ENCODE data around the gene PARD6A. TPM values are rescaled to one million over a fixed set of nuclear protein-coding genes. Genes with fewer than 3 reads are reported as not detected.

PARD6A gene
- total RNA-seq, 1 experiment from 2014 or later, result 7.1 TPM

DNA sequence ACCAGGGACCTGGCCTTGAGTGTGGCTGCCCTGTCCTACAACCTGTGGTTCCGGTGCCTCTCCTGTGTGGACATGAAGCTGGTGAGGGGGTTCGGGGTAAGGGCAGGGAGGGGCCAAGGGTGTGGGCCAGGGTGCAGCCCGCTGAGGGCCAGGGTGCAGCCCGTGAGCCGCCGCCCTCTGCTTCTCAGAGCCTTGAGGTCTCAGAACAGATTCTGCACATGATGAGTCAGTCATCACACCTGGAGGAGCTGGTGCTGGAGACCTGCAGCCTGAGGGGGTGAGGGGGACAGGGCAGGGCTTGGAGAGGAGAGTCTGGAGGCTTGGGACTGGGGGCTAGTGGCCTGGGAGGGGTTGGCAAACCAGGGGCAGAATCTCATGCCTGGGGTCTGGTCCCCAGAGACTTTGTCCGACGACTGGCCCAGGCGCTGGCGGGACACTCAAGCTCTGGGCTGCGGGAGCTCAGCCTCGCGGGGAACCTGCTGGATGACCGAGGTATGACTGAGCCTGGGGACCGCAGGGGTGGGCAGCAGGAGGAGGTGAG is 13.6 kb upstream of the PARD6A start:
- no peaks in the 10 kb centered on the region for H3K9me3 ChIP-seq
- no peak overlapping the region for H3K27ac Mint-ChIP-seq (ENCODE audit: unreplicated experiment)
- H3K36me3 Mint-ChIP-seq (ENCODE audit: insufficient read depth, unreplicated experiment), result peaks cover 7% of the 10 kb centered on the region
- H3K4me1 ChIP-seq, result peaks cover 4% of the 10 kb centered on the region; the same call in 1 of the 2 replicates
- H3K4me3 ChIP-seq (ENCODE audit: low read depth, low read length), result no peak overlapping the region
- intact Hi-C loops (cut with micrococcal nuclease; ENCODE audit: unreplicated experiment), result no loop called here
- ChIA-PET CTCF (interaction anchor here (0.6 to 1.0 kb wide), 3 partner anchors 100 to 126 kb away, joined by 4 to 8 read pairs (median 5); no protein-coding TSS in a partner anchor), POLR2A (no interaction called here)
- H3K36me3 ChIP-seq (ENCODE audit: control insufficient read depth, insufficient read depth, low read length), result no peaks in the 10 kb centered on the region
- H3K4me3 Mint-ChIP-seq (ENCODE audit: unreplicated experiment), result no peak overlapping the region
- DNase-seq, result no peak
- no TSS peak for BruUV-seq (replicated peaks)
- no peaks in the 10 kb centered on the region for H3K27me3 Mint-ChIP-seq (ENCODE audit: insufficient read depth, unreplicated experiment)
- TF ChIP-seq, protein P1, sequence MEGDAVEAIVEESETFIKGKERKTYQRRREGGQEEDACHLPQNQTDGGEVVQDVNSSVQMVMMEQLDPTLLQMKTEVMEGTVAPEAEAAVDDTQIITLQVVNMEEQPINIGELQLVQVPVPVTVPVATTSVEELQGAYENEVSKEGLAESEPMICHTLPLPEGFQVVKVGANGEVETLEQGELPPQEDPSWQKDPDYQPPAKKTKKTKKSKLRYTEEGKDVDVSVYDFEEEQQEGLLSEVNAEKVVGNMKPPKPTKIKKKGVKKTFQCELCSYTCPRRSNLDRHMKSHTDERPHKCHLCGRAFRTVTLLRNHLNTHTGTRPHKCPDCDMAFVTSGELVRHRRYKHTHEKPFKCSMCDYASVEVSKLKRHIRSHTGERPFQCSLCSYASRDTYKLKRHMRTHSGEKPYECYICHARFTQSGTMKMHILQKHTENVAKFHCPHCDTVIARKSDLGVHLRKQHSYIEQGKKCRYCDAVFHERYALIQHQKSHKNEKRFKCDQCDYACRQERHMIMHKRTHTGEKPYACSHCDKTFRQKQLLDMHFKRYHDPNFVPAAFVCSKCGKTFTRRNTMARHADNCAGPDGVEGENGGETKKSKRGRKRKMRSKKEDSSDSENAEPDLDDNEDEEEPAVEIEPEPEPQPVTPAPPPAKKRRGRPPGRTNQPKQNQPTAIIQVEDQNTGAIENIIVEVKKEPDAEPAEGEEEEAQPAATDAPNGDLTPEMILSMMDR (IDR thresholded peaks at IDR 0.05; ENCODE audit: insufficient read depth in 1 of 2, low read depth in 1 of 2, low read length in 1 of 2, severe bottlenecking in 1 of 2, unreplicated experiment in 1 of 2), result no peak
- H3K27me3 ChIP-seq (replicated peaks; ENCODE audit: control insufficient read depth, insufficient read depth, low read length), result no peaks in the 10 kb centered on the region
- no peaks in the 10 kb centered on the region for H3K9me3 Mint-ChIP-seq (ENCODE audit: unreplicated experiment)
- H3K4me1 Mint-ChIP-seq (ENCODE audit: low read depth, unreplicated experiment), result no peaks in the 10 kb centered on the region

DNA sequence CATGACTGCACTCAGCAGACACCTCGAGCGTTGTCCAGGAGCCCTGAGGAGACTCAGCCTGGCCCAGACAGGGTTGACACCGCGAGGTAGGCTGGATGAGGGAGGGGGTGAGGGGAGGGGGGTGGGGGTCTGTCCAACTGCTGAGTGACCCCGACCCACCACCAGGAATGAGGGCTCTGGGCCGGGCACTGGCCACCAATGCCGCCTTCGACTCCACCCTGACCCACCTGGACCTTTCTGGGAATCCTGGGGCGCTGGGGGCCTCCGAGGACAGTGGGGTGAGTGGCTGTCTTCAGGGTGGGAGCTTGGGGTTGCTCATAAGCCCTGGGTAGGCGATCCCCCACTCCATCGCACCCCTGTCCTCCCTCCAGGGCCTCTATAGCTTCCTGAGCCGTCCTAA is 13.1 kb upstream of the PARD6A start:
- BruUV-seq (replicated peaks), result no TSS peak
- no peaks in the 10 kb centered on the region for H3K36me3 ChIP-seq (ENCODE audit: control insufficient read depth, insufficient read depth, low read length)
- no peaks in the 10 kb centered on the region for H3K9me3 ChIP-seq
- TF ChIP-seq, protein P1 (IDR thresholded peaks at IDR 0.05; ENCODE audit: insufficient read depth in 1 of 2, low read depth in 1 of 2, low read length in 1 of 2, severe bottlenecking in 1 of 2, unreplicated experiment in 1 of 2), result no peak
- POLR2A ChIA-PET, result no interaction called here
- no peak overlapping the region for H3K4me3 ChIP-seq (ENCODE audit: low read depth, low read length)
- CTCF ChIA-PET, result interaction anchor here (0.6 to 1.0 kb wide), 3 partner anchors 101 to 127 kb away, joined by 4 to 8 read pairs (median 5); no protein-coding TSS in a partner anchor
- Mint-ChIP-seq H3K36me3 (ENCODE audit: insufficient read depth, unreplicated experiment) (peaks cover 2% of the 10 kb centered on the region), H3K27ac (ENCODE audit: unreplicated experiment) (no peak overlapping the region), H3K4me3 (ENCODE audit: unreplicated experiment) (no peak overlapping the region), H3K4me1 (ENCODE audit: low read depth, unreplicated experiment) (no peaks in the 10 kb centered on the region), H3K27me3 (ENCODE audit: insufficient read depth, unreplicated experiment) (no peaks in the 10 kb centered on the region), H3K9me3 (ENCODE audit: unreplicated experiment) (no peaks in the 10 kb centered on the region)
- intact Hi-C loops (cut with micrococcal nuclease; ENCODE audit: unreplicated experiment), result no loop called here
- no peaks in the 10 kb centered on the region for H3K27me3 ChIP-seq (replicated peaks; ENCODE audit: control insufficient read depth, insufficient read depth, low read length)
- peaks cover 4% of the 10 kb centered on the region; the same call in 1 of the 2 replicates for H3K4me1 ChIP-seq
- DNase-seq, result no peak

DNA sequence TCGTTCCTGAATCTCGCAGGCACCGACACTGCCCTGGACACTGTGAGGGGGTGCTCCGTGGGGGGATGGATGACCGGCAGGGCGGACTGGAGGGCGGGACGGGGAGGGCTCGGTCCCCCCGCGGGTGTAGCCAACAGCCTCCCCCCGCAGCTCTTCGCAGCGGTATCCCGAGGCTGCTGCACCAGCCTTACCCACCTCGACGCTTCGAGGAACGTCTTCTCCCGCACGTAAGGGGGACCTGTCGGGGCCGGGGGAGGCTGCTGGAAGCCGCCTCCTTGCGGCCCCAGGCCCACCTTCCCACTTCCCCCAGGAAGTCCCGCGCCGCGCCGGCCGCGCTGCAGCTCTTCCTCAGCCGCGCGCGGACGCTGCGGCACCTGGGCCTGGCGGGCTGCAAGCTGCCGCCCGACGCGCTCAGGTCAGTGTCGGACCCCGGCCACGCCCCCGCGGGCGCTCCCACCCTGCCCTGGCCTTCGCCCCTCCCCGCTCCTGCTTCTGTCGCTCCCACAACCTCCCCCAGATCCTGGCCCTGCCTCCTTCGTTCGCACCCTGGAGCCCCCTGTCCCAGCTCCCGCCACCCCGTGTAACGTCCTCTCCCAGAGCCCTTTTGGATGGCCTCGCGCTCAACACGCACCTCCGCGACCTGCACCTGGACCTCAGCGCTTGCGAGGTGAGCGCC is 12.5 kb upstream of the PARD6A start:
- H3K9me3 Mint-ChIP-seq (ENCODE audit: unreplicated experiment), result no peaks in the 10 kb centered on the region
- H3K4me1 Mint-ChIP-seq (ENCODE audit: low read depth, unreplicated experiment), result no peaks in the 10 kb centered on the region
- no TSS peak for BruUV-seq (replicated peaks)
- no peak for DNase-seq
- Histone ChIP-seq H3K4me3 (ENCODE audit: low read depth, low read length) (no peak overlapping the region), H3K27me3 (replicated peaks; ENCODE audit: control insufficient read depth, insufficient read depth, low read length) (no peaks in the 10 kb centered on the region), H3K4me1 (peaks cover 6% of the 10 kb centered on the region), H3K9me3 (no peaks in the 10 kb centered on the region), H3K36me3 (ENCODE audit: control insufficient read depth, insufficient read depth, low read length) (no peaks in the 10 kb centered on the region)
- intact Hi-C loops (cut with micrococcal nuclease; ENCODE audit: unreplicated experiment), result no loop called here
- H3K27me3 Mint-ChIP-seq (ENCODE audit: insufficient read depth, unreplicated experiment), result no peaks in the 10 kb centered on the region
- H3K4me3 Mint-ChIP-seq (ENCODE audit: unreplicated experiment), result no peak overlapping the region
- ChIA-PET POLR2A (no interaction called here), CTCF (interaction anchor here (0.6 to 1.3 kb wide), 3 partner anchors 95 to 127 kb away, joined by 4 to 5 read pairs (median 4); no protein-coding TSS in a partner anchor)
- TF ChIP-seq, protein P1 (IDR thresholded peaks at IDR 0.05; ENCODE audit: insufficient read depth in 1 of 2, low read depth in 1 of 2, low read length in 1 of 2, severe bottlenecking in 1 of 2, unreplicated experiment in 1 of 2), result no peak
- H3K27ac Mint-ChIP-seq (ENCODE audit: unreplicated experiment), result no peak overlapping the region
- H3K36me3 Mint-ChIP-seq (ENCODE audit: insufficient read depth, unreplicated experiment), result no peaks in the 10 kb centered on the region
